HG02759 (cell line): ENCODE data around the gene SMIM44.
"Not testable (repeated sequence)": the region's sequence is repeated elsewhere in the genome, so short reads cannot be mapped to it uniquely, and the experiment has no call there.

Experiments used
- ATAC-seq: cut with Tn5 transposase; IDR thresholded peaks from one replicate; pipeline ENCODE4 v1.9.1; 2021; ENCODE audit warnings: mild to moderate bottlenecking, moderate library complexity; ENCODE audit not compliant: unreplicated experiment

The SMIM44 gene

DNA sequence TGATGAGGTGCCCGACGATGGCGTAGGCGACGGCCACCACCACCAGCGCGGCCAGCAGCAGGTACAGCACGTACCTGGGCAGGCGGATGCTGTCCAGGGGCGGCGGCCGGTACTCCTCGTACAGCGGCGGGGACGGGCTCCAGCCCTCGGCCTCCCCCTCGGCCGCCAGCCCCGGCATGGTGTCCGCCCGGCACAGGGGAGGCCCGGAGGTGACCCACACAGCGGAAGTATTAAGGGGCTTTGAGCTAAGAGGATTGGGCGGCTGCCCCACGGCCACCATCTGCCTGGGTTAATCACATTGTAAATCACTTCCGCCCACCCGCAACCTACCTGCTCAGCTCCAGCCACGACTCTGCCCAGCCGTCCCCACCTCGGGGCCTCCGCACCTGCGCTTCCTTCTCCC is at the start of gene SMIM44:
SMIM44 (minus strand) TSS at position 216 of the 403 bp plus-strand sequence; CDS start at position 178, 38 bp downstream.
- no peak for ATAC-seq

DNA sequence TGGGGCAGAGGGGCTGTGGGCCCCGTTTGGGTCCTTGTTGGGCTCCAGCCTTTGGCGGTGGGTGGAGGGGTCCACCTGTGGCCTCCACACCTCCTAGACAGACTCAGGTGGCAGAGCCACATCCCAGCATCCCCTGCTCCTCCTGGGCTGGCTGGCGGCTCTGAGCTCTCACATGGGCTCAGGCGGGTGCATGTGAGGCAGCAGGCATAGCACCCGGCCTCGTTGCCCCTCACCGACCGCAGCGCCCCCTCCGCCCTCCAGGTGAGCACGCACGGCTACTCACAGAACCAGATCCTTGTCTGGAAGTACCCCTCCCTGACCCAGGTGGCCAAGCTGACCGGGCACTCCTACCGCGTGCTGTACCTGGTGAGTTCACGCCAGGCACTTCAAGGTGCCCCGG is 49.8 kb upstream of the SMIM44 start:
- no peak for ATAC-seq

DNA sequence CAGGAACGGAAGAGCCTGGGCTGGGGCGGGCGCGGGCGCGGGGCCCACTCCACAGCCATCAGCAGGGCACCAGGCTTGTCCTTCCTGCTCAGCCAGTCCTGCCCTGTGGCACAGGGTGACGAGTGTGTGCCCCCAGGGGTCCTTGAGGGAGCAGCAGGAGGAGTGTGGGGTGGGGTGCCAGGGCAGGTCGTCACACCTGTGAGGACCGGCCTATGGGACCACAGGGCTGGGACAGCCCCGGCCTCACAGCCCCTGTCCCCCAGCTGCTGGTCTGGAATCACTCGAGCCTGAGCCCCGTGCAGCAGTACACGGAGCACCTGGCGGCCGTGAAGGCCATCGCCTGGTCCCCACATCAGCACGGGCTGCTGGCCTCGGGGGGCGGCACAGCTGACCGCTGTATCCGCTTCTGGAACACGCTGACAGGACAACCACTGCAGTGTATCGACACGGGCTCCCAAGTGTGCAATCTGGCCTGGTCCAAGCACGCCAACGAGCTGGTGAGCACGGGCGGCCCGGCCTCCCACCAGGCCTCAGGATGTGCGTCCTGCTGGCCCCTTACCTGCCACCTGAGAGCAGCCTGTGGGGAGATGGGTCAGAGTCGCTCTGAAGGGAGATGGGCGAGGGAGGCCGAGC is 49.0 kb upstream of the SMIM44 start:
- ATAC-seq = no peak

DNA sequence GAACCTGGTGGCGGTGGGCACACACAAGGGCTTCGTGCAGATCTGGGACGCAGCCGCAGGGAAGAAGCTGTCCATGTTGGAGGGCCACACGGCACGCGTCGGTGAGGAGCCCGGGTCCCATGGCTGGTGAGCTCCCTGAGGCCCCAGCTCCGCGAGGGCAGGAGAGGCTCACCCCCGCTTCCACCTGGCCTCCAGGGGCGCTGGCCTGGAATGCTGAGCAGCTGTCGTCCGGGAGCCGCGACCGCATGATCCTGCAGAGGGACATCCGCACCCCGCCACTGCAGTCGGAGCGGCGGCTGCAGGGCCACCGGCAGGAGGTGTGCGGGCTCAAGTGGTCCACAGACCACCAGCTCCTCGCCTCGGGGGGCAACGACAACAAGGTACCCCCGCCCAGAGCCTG is 48.5 kb upstream of the SMIM44 start:
- no peak for ATAC-seq

DNA sequence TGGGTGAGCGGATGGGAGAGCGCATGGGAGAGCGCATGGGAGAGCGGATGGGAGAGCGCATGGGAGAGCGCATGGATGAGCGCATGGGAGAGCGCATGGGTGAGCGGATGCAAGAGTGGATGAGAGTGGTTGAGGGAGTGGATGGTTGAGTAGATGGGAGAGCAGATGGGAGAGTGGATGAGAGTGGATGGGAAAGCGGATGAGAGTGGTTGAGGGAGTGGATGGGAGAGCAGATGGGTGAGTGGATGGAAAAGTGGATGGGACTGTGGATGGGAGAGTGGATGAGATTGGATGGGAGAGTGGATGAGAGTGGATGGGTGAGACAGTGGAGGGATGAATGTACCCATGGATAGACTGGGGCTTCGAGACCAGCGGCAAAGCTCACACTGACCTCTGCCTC is 47.1 kb upstream of the SMIM44 start:
- no peak for ATAC-seq

DNA sequence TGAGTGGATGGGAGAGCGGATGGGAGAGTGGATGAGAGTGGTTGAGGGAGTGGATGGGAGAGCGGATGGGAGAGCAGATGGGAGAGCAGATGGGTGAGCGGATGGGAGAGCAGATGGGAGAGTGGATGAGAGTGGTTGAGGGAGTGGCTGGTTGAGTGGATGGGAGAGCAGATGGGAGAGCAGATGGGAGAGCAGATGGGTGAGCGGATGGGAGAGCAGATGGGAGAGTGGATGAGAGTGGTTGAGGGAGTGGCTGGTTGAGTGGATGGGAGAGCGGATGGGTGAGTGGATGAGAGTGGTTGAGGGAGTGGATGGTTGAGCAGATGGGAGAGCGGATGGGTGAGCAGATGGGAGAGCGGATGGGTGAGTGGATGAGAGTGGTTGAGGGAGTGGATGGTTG is 46.1 kb upstream of the SMIM44 start:
- not testable (repeated sequence) for ATAC-seq

DNA sequence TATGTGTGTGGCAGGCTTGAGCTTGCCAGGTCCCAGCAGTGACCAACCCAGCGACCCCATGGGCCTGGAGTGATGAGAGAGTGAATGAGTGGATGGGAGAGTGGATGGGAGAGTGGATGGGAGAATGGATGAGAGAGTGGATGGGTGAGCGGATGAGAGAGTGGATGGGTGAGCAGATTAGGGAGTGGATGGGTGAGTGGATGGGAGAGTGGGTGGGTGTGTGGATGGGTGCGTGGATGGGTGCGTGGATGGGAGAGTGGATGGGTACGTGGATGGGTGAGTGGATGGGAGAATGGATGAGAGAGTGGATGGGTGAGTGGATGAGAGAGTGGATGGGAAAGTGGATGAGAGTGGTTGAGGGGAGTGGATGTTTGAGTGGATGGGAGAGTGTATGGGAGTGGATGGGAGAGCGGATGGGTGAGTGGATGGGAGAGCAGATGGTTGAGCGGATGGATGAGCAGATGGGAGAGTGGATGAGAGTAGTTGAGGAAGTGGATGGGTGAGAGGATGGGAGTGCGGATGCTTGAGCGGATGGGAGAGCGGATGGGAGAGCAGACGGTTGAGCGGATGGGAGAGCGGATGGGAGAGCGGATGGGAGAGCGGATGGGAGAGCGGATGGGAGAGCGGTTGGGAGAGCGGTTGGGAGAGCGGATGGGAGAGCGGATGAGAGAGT is 45.4 kb upstream of the SMIM44 start:
- ATAC-seq = no peak

DNA sequence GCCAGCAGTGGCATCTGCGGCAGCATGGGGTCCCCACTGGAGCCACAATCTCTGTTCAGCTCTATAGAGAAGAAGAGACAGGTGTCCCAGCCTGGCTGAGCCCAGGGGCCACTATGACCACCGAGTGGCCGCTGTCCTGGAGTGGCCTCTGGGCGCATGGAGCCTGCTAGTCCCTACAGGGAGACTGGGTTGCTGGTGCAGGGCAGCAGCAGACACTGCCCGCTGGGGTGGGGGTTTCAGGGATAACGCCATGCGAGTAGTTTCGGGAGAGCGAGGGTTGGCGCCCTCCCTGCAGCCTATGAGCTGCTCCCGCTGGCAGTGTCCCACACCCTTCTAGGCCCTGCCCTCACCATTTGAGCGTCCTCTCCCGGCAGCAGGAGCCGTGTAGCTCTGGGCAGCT is 44.8 kb upstream of the SMIM44 start:
- no peak for ATAC-seq

DNA sequence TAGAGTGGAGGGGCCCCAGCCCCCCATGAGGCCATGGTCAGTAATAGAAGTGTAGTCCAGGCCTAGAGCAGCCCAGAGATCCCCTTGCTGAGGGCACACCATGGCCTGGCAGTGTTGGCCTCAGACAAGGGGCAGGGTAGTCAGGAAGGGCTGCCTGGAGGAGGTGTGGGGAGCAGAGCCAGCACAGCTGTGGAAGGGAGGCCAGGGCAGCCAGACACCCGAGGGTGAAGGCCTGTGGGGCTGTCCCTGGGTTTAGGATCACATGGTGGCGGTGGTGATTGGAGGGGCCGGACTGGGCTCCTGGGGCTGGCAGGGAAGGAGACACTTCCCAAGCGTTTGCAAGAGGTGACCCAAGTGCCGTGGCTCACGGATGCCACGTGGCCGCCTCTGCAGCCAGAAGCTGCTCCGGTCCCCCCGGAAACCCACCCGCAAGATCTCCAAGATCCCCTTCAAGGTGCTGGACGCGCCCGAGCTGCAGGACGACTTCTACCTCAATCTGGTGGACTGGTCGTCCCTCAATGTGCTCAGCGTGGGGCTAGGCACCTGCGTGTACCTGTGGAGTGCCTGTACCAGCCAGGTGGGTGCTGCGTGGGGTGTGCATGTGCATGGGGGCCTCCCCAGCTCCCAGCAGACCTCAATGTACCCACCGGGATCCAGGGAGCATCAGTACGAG is 44.1 kb upstream of the SMIM44 start:
- no peak for ATAC-seq

DNA sequence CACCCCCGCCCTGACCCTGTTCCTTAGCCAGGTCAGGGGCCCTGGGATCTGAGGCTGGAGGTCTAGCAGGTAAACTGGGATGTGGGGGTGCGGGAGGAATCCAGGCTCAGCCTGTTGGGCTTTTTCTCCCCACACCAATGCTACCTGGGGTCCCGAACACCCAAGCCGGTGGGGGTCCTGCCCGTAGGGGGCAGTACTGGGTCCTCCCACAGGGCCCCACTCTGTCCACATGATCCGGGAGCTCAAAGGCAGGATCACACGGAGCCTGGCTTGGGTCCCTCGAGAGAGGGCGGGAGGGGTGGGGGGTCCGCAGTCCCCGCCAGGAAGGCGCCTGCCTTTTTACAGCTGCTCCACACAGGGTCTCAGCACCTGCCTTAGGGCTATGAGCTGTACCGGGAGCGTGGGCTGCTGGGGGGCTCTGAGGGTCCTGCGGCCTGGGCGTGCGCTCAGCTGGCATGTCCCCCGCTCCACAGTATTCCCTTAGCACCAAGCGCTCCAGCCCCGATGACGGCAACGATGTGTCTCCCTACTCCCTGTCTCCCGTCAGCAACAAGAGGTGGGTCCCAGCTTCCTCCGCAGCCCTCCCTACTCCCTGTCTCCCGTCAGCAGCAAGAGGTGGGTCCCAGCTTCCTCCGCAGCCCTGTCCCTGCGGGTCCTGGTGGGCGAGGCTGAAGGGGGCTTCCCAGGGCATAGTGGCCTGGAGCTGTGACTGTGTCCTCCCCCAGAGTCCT is 43.4 kb upstream of the SMIM44 start:
- no peak for ATAC-seq

DNA sequence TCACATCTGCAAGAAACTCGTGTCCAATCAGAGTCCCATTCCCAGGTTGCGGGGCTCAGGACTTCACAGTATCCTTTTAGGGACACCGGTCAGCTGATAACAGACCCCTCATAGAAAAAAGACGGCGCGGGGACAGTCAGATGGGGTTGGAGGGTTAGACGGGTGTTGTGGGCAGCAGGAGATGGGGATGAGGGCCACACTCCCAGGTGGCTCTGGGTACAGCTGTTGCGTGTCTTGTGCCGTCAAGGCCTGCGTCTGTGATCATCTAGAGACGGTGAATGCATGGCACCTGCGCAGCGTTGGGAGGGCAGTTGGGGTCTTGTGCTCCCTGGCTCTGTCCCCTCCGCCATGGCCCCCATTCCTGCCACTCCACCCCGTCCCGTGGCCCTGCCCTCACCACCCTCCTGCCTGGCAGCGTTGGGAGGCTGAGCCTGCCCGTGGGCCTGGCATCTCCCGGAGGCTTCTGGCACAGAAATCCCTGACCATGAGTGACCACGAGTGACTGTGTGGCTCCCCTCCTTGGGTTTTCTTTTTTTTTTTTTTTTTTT is 41.7 kb upstream of the SMIM44 start:
- no peak for ATAC-seq

DNA sequence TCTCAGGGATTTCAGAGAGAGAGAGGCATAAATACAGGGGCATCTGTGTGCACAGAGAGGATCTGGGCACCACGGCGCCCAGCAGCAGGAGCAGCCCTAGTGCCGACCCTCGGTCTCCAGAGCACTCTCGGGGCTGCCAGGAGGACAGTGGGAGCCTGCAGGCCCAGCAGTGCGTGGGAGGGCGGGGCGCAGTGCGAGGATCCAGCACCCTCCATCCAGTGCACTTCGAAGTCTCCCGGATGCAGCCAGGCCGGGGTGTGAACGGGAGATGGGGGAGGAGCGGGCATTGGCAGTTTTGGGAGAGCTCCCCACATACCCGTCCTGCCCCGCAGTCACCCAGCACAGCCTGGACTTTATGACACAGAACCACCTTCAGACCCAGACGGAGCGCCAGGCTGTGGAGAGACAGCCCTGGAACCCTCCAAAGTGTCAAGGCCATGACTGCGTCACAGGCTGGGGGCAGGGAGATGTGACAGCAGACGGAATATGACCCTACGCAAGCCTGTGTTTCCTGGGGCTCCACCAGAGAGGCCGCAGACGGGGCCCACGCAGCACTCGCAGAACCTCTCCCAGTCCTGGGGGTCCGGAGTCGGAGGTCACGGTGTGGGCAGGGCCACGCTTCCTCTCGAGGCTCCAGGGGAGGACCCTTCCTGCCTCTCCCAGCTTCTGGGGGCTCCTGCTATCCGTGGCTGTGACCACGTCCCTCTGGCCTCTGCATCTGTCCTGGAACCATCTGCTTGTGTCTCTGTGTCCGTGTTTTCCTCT is 41.0 kb upstream of the SMIM44 start:
- no peak for ATAC-seq

DNA sequence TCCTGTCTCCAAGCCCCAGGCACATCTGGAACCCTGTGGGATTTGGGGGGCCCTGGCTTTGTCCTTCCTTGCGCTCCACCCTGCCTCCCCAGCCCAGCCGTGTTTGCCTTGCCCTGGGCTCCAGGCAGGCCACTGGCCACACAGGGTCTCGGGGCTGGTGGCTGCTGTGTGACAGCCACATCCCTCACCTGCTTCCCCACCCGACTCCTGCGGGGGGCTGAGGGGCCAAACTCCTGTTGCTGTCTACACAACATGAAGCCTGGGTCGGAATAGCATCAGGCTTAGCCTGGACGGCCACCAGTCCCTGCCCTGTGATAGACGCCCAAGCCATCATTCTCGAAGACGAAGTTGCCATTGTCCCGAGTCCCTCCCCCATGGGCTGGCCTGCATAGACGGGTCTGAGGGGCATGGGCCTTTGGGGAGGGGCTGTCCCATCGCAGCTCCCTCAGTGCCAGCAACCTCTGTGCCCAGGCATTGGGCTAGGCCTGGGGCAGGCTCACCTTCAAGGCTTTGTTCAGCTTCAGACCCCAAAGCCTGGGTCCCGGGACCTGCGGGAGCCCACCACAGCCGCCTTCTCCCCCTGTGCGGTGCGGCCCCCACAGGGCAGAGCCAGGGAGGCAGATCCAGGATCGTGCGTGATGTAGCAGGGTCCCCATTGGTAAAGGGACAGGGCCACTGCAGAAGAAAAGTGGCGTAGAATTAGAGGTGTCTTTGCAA is 40.3 kb upstream of the SMIM44 start:
- no peak for ATAC-seq

DNA sequence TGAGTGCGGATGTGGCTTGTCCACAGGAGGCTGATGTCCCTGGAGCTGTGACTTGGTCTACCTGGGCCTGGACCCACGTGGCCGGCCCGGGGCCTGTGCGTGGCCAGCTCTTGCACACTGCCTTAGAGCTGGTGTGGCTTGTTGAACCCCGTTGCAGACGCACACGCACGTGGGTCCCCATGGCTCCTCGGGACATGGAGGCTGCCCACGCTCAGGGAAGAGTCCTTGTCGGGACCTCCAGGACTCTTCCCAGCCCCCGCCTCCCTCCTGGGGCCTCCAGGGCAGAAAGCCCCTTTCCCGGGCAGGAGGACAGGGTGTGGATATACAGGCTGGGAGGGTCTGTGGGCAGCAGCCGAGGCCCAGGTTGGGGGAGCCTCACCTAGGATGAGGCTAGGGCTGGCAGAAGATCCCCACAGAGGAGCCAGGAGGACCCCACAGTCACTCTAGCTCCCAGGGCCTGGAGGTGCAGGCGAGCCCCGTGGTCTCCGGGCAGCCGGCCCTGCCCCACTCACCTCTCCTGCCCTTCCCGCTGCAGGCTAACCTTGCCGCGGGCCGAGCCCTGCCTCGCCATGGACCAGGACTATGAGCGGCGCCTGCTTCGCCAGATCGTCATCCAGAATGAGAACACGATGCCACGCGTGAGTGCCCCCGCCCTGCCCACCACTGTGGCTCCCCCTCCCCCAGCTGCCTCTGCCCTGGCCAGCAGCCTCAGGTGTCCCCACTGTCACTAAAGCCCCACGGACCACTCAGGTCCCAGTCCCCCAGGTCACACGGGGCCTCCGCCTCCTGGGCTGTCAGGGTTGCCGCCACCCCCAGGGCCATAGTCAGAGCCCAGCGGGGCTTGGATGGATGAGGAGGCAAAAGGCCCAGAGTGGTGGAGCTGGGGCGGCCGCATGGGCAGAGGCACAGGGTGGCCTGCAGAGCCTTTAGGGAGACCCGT is 39.5 kb upstream of the SMIM44 start:
- ATAC-seq = no peak

DNA sequence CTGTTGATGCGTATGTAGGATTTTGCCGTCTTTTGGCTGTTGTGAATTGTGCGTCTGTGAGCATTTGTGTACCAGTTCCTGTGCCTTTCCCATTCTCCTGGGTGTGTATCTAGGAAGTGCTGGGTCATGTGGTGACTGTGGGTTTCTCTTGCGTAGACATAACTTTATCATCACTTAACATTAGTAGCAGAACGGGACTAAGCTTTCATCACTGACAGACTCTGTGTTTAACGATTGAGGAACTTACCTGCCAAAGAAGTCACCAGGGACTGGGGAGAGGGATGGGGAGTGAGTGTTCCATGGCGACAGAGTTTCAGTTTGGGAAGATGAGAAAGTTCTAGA is 37.8 kb upstream of the SMIM44 start:
- ATAC-seq = no peak

DNA sequence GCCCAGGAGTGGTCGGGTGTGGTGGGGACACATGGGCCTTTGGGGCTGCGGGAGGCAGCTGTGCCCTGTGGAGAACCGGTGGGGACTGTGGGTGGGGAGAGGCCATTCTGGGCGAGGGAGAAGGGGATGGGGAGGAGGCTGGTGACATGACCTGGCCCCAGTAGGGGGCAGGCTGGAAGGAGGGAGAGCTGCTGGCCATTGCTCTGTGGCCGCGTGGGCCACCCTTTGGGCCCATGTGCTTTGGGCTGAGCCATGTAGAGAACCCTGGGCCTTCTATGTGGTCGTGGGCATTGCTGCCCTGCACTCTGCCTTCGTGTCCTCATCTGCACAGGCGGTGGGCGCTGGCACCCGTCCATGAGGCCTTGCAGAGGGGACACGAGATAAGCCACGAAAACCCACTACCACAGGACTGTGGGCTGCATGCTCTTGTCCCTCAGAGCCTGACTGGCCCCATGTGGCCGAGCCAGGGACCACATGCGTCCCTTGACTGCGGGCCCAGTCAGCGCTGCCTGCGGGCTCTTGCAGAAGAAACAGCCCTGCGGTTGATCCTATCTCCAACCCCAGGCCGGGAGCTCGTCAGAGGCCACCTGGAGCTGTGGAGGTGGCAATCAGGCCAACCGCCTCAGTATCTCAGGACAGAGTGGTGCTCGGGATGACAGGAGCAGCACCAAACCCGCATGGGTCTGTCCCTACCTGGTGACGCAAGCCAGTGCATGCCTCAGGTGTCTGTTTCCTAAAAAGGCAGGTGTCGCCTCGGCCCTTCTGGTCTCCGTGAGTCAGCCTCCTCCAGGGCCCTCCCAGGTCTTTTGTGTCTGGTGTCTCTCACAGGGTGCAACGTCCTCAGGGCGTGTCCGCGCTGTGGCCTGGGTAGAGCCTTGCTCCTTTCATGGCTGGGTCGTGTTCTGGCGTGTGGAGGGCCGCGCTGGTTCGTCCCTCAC is 37.2 kb upstream of the SMIM44 start:
- ATAC-seq = no peak

DNA sequence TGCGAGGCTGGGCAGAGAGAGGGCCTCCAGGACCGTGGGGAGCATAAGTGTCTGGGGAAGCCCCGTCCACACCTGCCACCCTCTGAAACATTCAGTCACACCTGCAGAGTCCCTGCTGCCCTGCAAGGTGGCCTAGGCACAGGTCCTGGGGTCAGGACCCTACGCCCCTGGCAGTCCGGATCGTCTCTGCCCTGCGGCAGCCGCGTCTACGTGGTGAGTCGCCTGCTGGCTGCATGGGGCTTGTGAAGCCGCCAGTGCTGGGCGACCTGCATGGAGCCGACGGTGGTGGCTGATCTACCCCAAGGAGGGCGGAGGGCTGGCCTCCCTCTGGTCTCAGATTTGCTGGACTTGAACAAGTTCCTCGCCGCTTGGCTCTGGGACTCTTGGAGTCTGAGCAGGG is 35.9 kb upstream of the SMIM44 start:
- no peak for ATAC-seq

DNA sequence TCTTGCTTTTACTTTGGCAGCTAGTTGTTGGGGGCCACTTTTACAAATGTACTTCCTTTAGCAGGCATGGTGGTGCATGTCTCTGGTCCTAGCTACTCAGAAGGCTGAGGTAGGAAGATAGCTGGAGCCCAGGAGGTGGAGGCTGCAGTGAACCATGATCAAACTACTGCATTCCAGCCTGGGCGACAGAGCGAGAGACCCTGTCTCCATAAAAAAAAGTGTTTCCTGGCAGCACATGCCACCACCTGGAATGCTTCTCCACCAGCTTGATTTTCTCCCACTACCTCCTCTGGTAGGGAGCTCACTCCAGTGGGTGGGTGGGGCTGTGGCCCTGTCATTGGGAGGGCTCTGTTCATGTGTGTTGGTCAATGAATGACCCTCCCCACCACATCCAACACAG is 35.4 kb upstream of the SMIM44 start:
- no peak for ATAC-seq
